Psoas muscle (tissue), 8 donors: ENCODE results near the gene PREX1. TPM values are rescaled to one million over a fixed set of nuclear protein-coding genes. Genes with fewer than 3 reads are reported as not detected.

ENCODE experiments used
- ATAC-seq, 4 donors: fragments of 200-7000 bp; cut with Tn5 transposase; one replicate each; pipeline ENCODE4 v1.9.1; 2020; ENCODE audit warnings: moderate library complexity in 3 of 4, mild to moderate bottlenecking in 2 of 4
- DNase-seq, 2 donors: peaks; one replicate each; pipeline ENCODE4 v3.0.0-alpha.2; 2020
- H3K27ac ChIP-seq: fragments of 200-600 bp; one replicate; pipeline ENCODE4 v1.8.0; 2022
- H3K27me3 ChIP-seq, 3 donors: fragments of 200-600 bp in 1 of 3; one replicate each; pipeline versions ENCODE4 v1.6.1 to v1.8.0; 2013 to 2022; ENCODE audit warnings: low read length in 2 of 3, mild to moderate bottlenecking in 2 of 3, moderate library complexity in 1 of 3; ENCODE audit not compliant: insufficient read depth in 3 of 3
- H3K36me3 ChIP-seq, 2 donors: fragments of 200-600 bp in 1 of 2; one replicate each; pipeline versions ENCODE4 v1.6.1 to v1.8.0; 2013 to 2022; ENCODE audit warnings: low read depth in 1 of 2, mild to moderate bottlenecking in 1 of 2, moderate library complexity in 1 of 2; ENCODE audit not compliant: insufficient read depth in 1 of 2
- H3K4me1 ChIP-seq: fragments of 200-600 bp; one replicate; pipeline ENCODE4 v1.8.0; 2022
- H3K4me3 ChIP-seq: fragments of 200-600 bp; one replicate; pipeline ENCODE4 v1.8.0; 2022; ENCODE audit warnings: mild to moderate bottlenecking
- H3K9me3 ChIP-seq: fragments of 200-600 bp; one replicate; pipeline ENCODE4 v1.8.0; 2022
- CTCF ChIP-seq: fragments of 200-600 bp; IDR thresholded peaks from one replicate; pipeline ENCODE4 v1.8.0; 2022; ENCODE audit warnings: antibody characterized with exemption
- WGBS, 3 donors: extraction: QIAGEN DNeasy Blood & Tissue Kit; methylation state at CpG; one replicate each; pipeline versions ENCODE4 v1.1.6 to v1.1.7; 2013; 5-methylcytosine and 5-hydroxymethylcytosine counted together
- intact Hi-C, 2 donors: fragments of 100-400 bp; cut with DNase I; formaldehyde crosslinking; loops; one replicate each; pipeline versions ENCODE4 v1.11.0 to v1.14.2; 2022
- polyA plus RNA-seq, 3 donors: library from polyadenylated mRNA; stranded (reverse); fragments of 200-250 nt; gene quantifications; one replicate each; pipeline ENCODE4 v1.2.3, GENCODE V29; 2013
- total RNA-seq, 4 donors: library from RNA; stranded (reverse); fragmentation: NEBNext Ultra II Directional in 2 of 4; extraction: Animal tissue kit (Norgen Biotek cat#: 25700) in 2 of 4; gene quantifications; one replicate each; pipeline versions ENCODE4 v1.2.1 to v1.2.4, GENCODE V29; 2021 to 2023
- donor health status: healthy with polysubstance abuse.
- donor health status: DM: no; HTN: no; CAD: no; lungs with moderate emphysema.
- donor health status: Bipolar disorder and iron deficiency.
- donor health status: healthy.
- donor health status: DM: yes; HTN: yes; CAD: no.
- donor health status: DM: no; HTN: no; CAD: no.
- donor health status: DM: no; HTN: no; CAD: no.
- donor health status: DM: yes; HTN: yes; CAD: no.

Gene PREX1
- total and polyA plus RNA-seq, 7 donors = 2.5 to 8.3 (median 5.3) TPM

DNA sequence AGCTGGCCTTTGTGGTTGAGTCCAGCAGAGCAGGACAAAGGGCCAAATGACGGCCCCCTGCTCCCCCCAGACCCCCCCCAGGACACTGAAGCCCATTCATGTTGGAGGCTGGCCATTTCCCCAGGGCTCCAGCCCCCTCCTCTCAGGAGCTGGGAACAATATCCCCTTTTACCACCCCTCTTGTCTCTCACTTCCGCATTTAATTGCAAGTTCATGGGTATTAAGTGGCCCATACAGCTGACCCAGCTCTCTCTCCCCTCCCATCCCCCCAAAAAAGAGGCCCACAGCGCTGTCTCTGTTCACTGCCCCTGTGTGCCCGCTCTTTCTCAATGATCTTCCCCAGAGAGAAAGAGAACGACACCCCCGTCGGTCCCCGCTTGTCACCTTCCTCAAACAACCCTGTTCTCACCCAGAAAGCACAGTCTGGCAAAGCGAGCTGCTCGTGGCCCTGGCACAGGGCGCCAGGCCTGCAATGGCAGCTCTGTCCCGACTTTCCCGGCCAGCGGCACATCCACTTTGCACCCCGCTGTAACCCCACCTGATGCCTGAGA, 30.4 kb downstream of the PREX1 start:
- peaks cover 12% of the 10 kb centered on the region for H3K4me1 ChIP-seq
- no peaks in the 10 kb centered on the region for H3K27me3 ChIP-seq
- no peaks in the 10 kb centered on the region for H3K9me3 ChIP-seq
- DNase-seq (peak in 1 of 2 donors; percentile 36), ATAC-seq (no peak)
- no peak overlapping the region for H3K4me3 ChIP-seq
- intact Hi-C loops = no loop called here
- 57 to 75% (median 61%) methylated on average over 15 of the region's 15 CpGs for WGBS, 3 donors
- H3K36me3 ChIP-seq = no peaks in the 10 kb centered on the region
- H3K27ac ChIP-seq = no peak overlapping the region
- no peak for TF ChIP-seq CTCF

- WGBS, 3 donors = 60 to 67% (median 63%) methylated on average over 5 of the region's 5 CpGs
- intact Hi-C loops = no loop called here
- peaks cover 12% of the 10 kb centered on the region for H3K4me1 ChIP-seq
- H3K27ac ChIP-seq = no peak overlapping the region
- H3K4me3 ChIP-seq = no peak overlapping the region
- TF ChIP-seq CTCF = no peak
- H3K27me3 ChIP-seq = no peaks in the 10 kb centered on the region
- ATAC-seq = no peak
- no peaks in the 10 kb centered on the region for H3K36me3 ChIP-seq
- H3K9me3 ChIP-seq = no peaks in the 10 kb centered on the region
- no peak for DNase-seq
Measured at GRCh38 chr20:48795732-48796131, 32.1 kb downstream of the PREX1 start.

- H3K9me3 ChIP-seq = no peaks in the 10 kb centered on the region
- peaks cover 11% of the 10 kb centered on the region for H3K4me1 ChIP-seq
- H3K36me3 ChIP-seq = no peaks in the 10 kb centered on the region
- WGBS, 3 donors = 85 to 95% (median 87%) methylated on average over 5 of the region's 5 CpGs
- no peak for TF ChIP-seq CTCF
- intact Hi-C loops = no loop called here
- DNase-seq (no peak), ATAC-seq (no peak)
- H3K27me3 ChIP-seq = no peaks in the 10 kb centered on the region
- H3K4me3 ChIP-seq = no peak overlapping the region
- no peak overlapping the region for H3K27ac ChIP-seq
Measured at GRCh38 chr20:48794816-48795457, 32.9 kb downstream of the PREX1 start.

- H3K36me3 ChIP-seq = no peaks in the 10 kb centered on the region
- ATAC-seq (peak in 1 of 4 donors; percentile 18), DNase-seq (no peak)
- TF ChIP-seq CTCF = no peak
- H3K4me3 ChIP-seq = no peak overlapping the region
- H3K9me3 ChIP-seq = no peaks in the 10 kb centered on the region
- intact Hi-C loops = no loop called here
- WGBS, 3 donors = 40 to 55% (median 43%) methylated on average over 5 of the region's 5 CpGs
- H3K27me3 ChIP-seq = no peaks in the 10 kb centered on the region
- H3K4me1 ChIP-seq = peaks cover 6% of the 10 kb centered on the region
- no peak overlapping the region for H3K27ac ChIP-seq
Measured at GRCh38 chr20:48794360-48794759, 33.4 kb downstream of the PREX1 start.

DNA sequence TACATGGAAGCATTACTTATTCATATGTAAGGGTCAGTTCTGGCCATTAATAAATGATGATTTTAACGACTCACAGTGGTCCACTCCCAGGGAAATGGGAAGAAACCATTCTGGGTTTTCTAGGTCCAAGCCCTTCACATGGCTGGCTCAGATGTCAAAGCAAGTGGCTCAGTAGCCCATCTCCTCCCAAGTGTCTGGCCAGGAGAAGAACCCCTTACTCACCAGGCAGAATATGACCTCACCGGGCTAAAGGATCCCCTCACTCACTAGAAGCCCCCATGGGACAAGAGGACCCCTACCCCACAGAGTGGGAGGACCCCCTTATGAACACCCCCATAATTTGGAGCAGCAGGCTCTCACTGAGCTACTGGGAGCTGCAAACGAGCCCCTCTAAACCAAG, 34.0 kb downstream of the PREX1 start:
- Histone ChIP-seq H3K4me1 (peaks cover 4% of the 10 kb centered on the region), H3K27ac (no peak overlapping the region), H3K4me3 (no peak overlapping the region), H3K9me3 (no peaks in the 10 kb centered on the region), H3K27me3 (no peaks in the 10 kb centered on the region), H3K36me3 (no peaks in the 10 kb centered on the region)
- TF ChIP-seq CTCF = no peak
- DNase-seq = no peak
- 69 to 71% (median 70%) methylated on average over 3 of the region's 3 CpGs for WGBS, 3 donors
- no peak for ATAC-seq
- intact Hi-C loops = no loop called here
